Endodermal cell (in vitro differentiated cells): ENCODE data around the gene NEK9. TPM values are rescaled to one million over a fixed set of nuclear protein-coding genes. Genes with fewer than 3 reads are reported as not detected.

ENCODE experiments used
- DNase-seq: peaks from one replicate; pipeline ENCODE4 v3.0.0-alpha.2; 2017
- H3K27ac ChIP-seq: 2 replicates; pipeline ENCODE4 v1.5.1; 2013; ENCODE audit warnings: mild to moderate bottlenecking, low read depth, low read length, moderate library complexity
- H3K27me3 ChIP-seq: 2 replicates; pipeline ENCODE4 v1.6.1; 2013; ENCODE audit warnings: mild to moderate bottlenecking, low read length, moderate library complexity; ENCODE audit not compliant: insufficient read depth, control insufficient read depth, poor library complexity, severe bottlenecking
- H3K36me3 ChIP-seq: 2 replicates; pipeline ENCODE4 v1.7.0; 2013; ENCODE audit warnings: mild to moderate bottlenecking, low read length, moderate library complexity; ENCODE audit not compliant: control insufficient read depth, insufficient read depth
- H3K4me1 ChIP-seq: one replicate; pipeline ENCODE4 v1.7.0; 2013; ENCODE audit warnings: low read length; ENCODE audit not compliant: control insufficient read depth, insufficient read depth
- H3K4me3 ChIP-seq: 2 replicates; pipeline ENCODE4 v1.5.1; 2013; ENCODE audit warnings: mild to moderate bottlenecking, low read length, moderate library complexity
- H3K9ac ChIP-seq: 2 replicates; pipeline ENCODE4 v1.6.1; 2013; ENCODE audit warnings: mild to moderate bottlenecking, low read length, moderate library complexity; ENCODE audit not compliant: poor library complexity, severe bottlenecking; ENCODE audit errors: extremely low read depth
- H3K9me3 ChIP-seq: 2 replicates; pipeline ENCODE4 v1.6.1; 2013; ENCODE audit warnings: mild to moderate bottlenecking, low read length, moderate library complexity; ENCODE audit not compliant: control insufficient read depth
- H3K27ac Mint-ChIP-seq: 2 replicates; pipeline ENCODE4 v1.8.0; 2020; ENCODE audit warnings: mixed read lengths
- H3K27me3 Mint-ChIP-seq: 2 replicates; pipeline ENCODE4 v1.8.0; 2021; ENCODE audit warnings: mild to moderate bottlenecking, mixed read lengths; ENCODE audit not compliant: insufficient read depth
- H3K36me3 Mint-ChIP-seq: 2 replicates; pipeline ENCODE4 v1.8.0; 2020; ENCODE audit warnings: low read depth, mixed read lengths
- H3K4me1 Mint-ChIP-seq: 2 replicates; pipeline ENCODE4 v1.8.0; 2020; ENCODE audit warnings: mixed read lengths
- H3K4me3 Mint-ChIP-seq: 2 replicates; pipeline ENCODE4 v1.8.0; 2020; ENCODE audit warnings: mild to moderate bottlenecking, moderate library complexity, mixed read lengths
- H3K9me3 Mint-ChIP-seq: 2 replicates; pipeline ENCODE4 v1.8.0; 2020; ENCODE audit warnings: mild to moderate bottlenecking, mixed read lengths
- CTCF ChIP-seq: fragments of 200-600 bp; sonication (generic); conservative IDR thresholded peaks from 2 replicates; pipeline ENCODE4 v1.5.0; 2021; ENCODE audit warnings: antibody characterized with exemption, mild to moderate bottlenecking
- WGBS, 2 experiments: methylation state at CpG; one replicate each; pipeline versions ENCODE4 v1.1.5 to v1.1.7; 2013; ENCODE audit warnings: missing lambda C conversion rate in 2 of 2, mixed read lengths in 1 of 2; ENCODE audit not compliant: insufficient coverage in 1 of 2, insufficient read length in 1 of 2; 5-methylcytosine and 5-hydroxymethylcytosine counted together
- total RNA-seq, 2 donors: library from RNA; stranded (reverse); fragmentation: NEBNext Ultra II Directional in 1 of 2; extraction: Animal tissue kit (Norgen Biotek cat#: 25700) in 1 of 2; gene quantifications; 2 replicates in 1 of 2; 3 replicates in 1 of 2; pipeline ENCODE4 v1.2.1, GENCODE V29; 2021

The NEK9 gene
- total RNA-seq, 2 donors from 2014 or later = 74.1 to 97.5 TPM

GRCh38 chr14:75049136-75049535, 77.7 kb downstream of the NEK9 start:
- Mint-ChIP-seq H3K4me3 (no peak overlapping the region), H3K36me3 (no peaks in the 10 kb centered on the region), H3K27ac (no peak overlapping the region), H3K4me1 (peaks cover 2% of the 10 kb centered on the region), H3K27me3 (no peaks in the 10 kb centered on the region), H3K9me3 (no peaks in the 10 kb centered on the region)
- Histone ChIP-seq H3K27ac (no peak overlapping the region), H3K4me3 (no peak overlapping the region), H3K4me1 (no peaks in the 10 kb centered on the region), H3K9ac (no peak overlapping the region), H3K36me3 (peaks cover 3% of the 10 kb centered on the region), H3K27me3 (no peaks in the 10 kb centered on the region), H3K9me3 (no peaks in the 10 kb centered on the region)
- no peak for DNase-seq
- TF ChIP-seq CTCF = no peak
- 97 to 98% methylated on average over 4 to 5 of the region's 5 CpGs for WGBS, 2 experiments

GRCh38 chr14:75048101-75048500, 78.7 kb downstream of the NEK9 start:
- Histone ChIP-seq H3K36me3 (no peaks in the 10 kb centered on the region), H3K27me3 (no peaks in the 10 kb centered on the region), H3K27ac (no peak overlapping the region), H3K9me3 (no peaks in the 10 kb centered on the region), H3K9ac (no peak overlapping the region), H3K4me1 (no peaks in the 10 kb centered on the region), H3K4me3 (no peak overlapping the region)
- no peaks in the 10 kb centered on the region for H3K36me3 Mint-ChIP-seq
- no peak for TF ChIP-seq CTCF
- H3K4me1 Mint-ChIP-seq = peaks cover 5% of the 10 kb centered on the region
- WGBS, 2 experiments = 87 to 98% methylated on average over 2 of the region's 2 CpGs
- H3K9me3 Mint-ChIP-seq = no peaks in the 10 kb centered on the region
- DNase-seq = no peak
- no peak overlapping the region for H3K4me3 Mint-ChIP-seq
- no peak overlapping the region for H3K27ac Mint-ChIP-seq
- H3K27me3 Mint-ChIP-seq = no peaks in the 10 kb centered on the region

- Histone ChIP-seq H3K27ac (no peak overlapping the region), H3K27me3 (no peaks in the 10 kb centered on the region), H3K36me3 (no peaks in the 10 kb centered on the region), H3K4me3 (no peak overlapping the region), H3K9ac (no peak overlapping the region), H3K4me1 (no peaks in the 10 kb centered on the region), H3K9me3 (no peaks in the 10 kb centered on the region)
- H3K4me1 Mint-ChIP-seq = peaks cover 5% of the 10 kb centered on the region
- no peak overlapping the region for H3K4me3 Mint-ChIP-seq
- no peaks in the 10 kb centered on the region for H3K27me3 Mint-ChIP-seq
- no peaks in the 10 kb centered on the region for H3K9me3 Mint-ChIP-seq
- no peak for DNase-seq
- TF ChIP-seq CTCF = no peak
- H3K36me3 Mint-ChIP-seq = no peaks in the 10 kb centered on the region
- WGBS, 2 experiments = 92 to 100% methylated on average over 3 to 4 of the region's 4 CpGs
- H3K27ac Mint-ChIP-seq = no peak overlapping the region
These were observed 79.3 kb downstream of the NEK9 start for GRCh38 chr14:75047506-75047905.
